ENCODE measurements around the gene PARD3.

DNA sequence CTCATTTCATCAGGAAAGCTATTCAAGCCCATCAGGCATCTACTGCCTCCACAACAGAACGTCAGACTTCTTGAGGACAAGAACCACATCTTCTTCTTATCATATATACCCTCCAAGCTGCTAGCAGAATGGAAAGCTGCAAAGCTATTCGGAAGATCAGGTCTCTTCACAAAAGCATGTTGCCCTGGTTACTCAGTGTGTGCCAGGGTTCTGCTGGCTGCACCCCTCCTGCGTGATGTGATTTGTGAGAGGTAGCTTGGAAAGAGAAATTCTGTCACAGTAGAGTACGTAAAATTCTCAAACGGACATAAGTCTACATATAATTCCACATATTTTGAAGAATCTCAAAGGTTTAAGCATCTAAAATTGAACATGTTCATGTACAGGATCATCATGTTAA is 681.7 kb downstream of the PARD3 start:
- TF ChIP-seq, protein P1, sequence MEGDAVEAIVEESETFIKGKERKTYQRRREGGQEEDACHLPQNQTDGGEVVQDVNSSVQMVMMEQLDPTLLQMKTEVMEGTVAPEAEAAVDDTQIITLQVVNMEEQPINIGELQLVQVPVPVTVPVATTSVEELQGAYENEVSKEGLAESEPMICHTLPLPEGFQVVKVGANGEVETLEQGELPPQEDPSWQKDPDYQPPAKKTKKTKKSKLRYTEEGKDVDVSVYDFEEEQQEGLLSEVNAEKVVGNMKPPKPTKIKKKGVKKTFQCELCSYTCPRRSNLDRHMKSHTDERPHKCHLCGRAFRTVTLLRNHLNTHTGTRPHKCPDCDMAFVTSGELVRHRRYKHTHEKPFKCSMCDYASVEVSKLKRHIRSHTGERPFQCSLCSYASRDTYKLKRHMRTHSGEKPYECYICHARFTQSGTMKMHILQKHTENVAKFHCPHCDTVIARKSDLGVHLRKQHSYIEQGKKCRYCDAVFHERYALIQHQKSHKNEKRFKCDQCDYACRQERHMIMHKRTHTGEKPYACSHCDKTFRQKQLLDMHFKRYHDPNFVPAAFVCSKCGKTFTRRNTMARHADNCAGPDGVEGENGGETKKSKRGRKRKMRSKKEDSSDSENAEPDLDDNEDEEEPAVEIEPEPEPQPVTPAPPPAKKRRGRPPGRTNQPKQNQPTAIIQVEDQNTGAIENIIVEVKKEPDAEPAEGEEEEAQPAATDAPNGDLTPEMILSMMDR (IDR thresholded peaks at IDR 0.05) = no peak
- TF ChIP-seq EZH2phosphoT487 (IDR thresholded peaks at IDR 0.05) (no peak), EZH2 (IDR thresholded peaks at IDR 0.05) (no peak)

All from neural progenitor cell (in vitro differentiated cells).